SH-SY5Y (cell line): ENCODE results near the gene CRTAP.

Source experiments
- GATA2 ChIP-seq: IDR thresholded peaks from 2 replicates; pipeline ENCODE4 v1.6.1; 2011; ENCODE audit warnings: mild to moderate bottlenecking, low read depth, low read length
- GATA3 ChIP-seq: IDR thresholded peaks from 2 replicates; pipeline ENCODE4 v1.6.1; 2011; ENCODE audit warnings: low read depth, mild to moderate bottlenecking, low read length, moderate library complexity

DNA sequence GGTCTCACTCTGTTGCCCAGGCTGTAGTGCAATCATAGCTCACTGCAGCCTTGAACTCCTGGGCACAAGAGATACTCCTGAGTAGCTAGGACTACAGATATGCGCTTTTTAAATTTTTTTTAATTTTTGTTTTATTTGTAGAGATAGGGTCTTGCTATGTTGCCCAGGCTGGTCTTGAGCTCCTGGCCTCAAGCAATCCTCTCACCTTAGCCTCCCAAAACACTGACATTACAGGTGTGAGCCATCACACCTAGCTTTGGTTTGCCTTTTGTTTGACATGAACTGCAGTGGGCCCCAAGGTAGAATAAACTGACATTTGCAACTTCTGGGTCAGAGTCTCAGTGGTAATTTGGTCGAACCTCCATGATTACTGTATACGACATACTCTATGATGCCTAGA is 9.0 kb upstream of the CRTAP start:
- TF ChIP-seq GATA3 (no peak), GATA2 (no peak)
